CD4-positive, CD25-positive, alpha-beta regulatory T cell (primary cell): ENCODE results near the gene ERCC1. TPM values are rescaled to one million over a fixed set of nuclear protein-coding genes. Genes with fewer than 3 reads are reported as not detected.

Experiments
- ATAC-seq, 2 donors: fragments of 150-1000 bp; cut with Tn5 transposase; one replicate each; pipeline ENCODE4 v1.10.0; 2021; ENCODE audit warnings: low read depth in 2 of 2, moderate number of reproducible peaks in 2 of 2, moderate library complexity in 1 of 2
- DNase-seq, 3 donors: peaks; one replicate each; pipeline versions ENCODE4 v3.0.0 to v3.0.0-alpha.2; 2012 to 2022; ENCODE audit warnings: mixed read lengths in 1 of 3
- H3K27ac ChIP-seq: one replicate; pipeline ENCODE4 v1.7.0; 2013; ENCODE audit warnings: mild to moderate bottlenecking, low read length; ENCODE audit not compliant: insufficient read depth, poor library complexity, severe bottlenecking
- H3K27me3 ChIP-seq: one replicate; pipeline ENCODE4 v1.7.0; 2013; ENCODE audit warnings: low read length; ENCODE audit not compliant: control insufficient read depth, insufficient read depth
- H3K36me3 ChIP-seq: one replicate; pipeline ENCODE4 v1.7.0; 2013; ENCODE audit warnings: mild to moderate bottlenecking, low read length, moderate library complexity; ENCODE audit not compliant: control insufficient read depth, insufficient read depth
- H3K4me1 ChIP-seq: 2 replicates; pipeline ENCODE4 v1.7.0; 2013; ENCODE audit warnings: mild to moderate bottlenecking, low read length; ENCODE audit not compliant: insufficient read depth, control insufficient read depth, poor library complexity, severe bottlenecking
- H3K4me3 ChIP-seq: one replicate; pipeline ENCODE4 v1.7.0; 2013; ENCODE audit warnings: low read depth, mild to moderate bottlenecking, low read length, moderate library complexity
- H3K9me3 ChIP-seq, 2 experiments: 1 replicate in 1 of 2; 2 replicates in 1 of 2; pipeline ENCODE4 v1.7.0; 2013; ENCODE audit warnings: low read length in 2 of 2, mild to moderate bottlenecking in 1 of 2, moderate library complexity in 1 of 2; ENCODE audit not compliant: control insufficient read depth in 2 of 2
- H3K27ac Mint-ChIP-seq, 3 donors: one replicate each; pipeline ENCODE4 v1.8.0; 2020 to 2022; ENCODE audit warnings: mild to moderate bottlenecking in 3 of 3, mixed read lengths in 3 of 3, moderate library complexity in 2 of 3
- H3K27me3 Mint-ChIP-seq: one replicate; pipeline ENCODE4 v1.8.0; 2022; ENCODE audit warnings: mild to moderate bottlenecking, mixed read lengths
- H3K36me3 Mint-ChIP-seq: one replicate; pipeline ENCODE4 v1.8.0; 2020; ENCODE audit warnings: mixed read lengths
- H3K4me1 Mint-ChIP-seq, 4 donors: one replicate each; pipeline ENCODE4 v1.8.0; 2020 to 2022; ENCODE audit warnings: mixed read lengths in 4 of 4, mild to moderate bottlenecking in 1 of 4
- H3K4me3 Mint-ChIP-seq, 4 donors: one replicate each; pipeline ENCODE4 v1.8.0; 2020 to 2022; ENCODE audit warnings: mild to moderate bottlenecking in 4 of 4, mixed read lengths in 4 of 4, moderate library complexity in 3 of 4
- H3K9me3 Mint-ChIP-seq, 7 donors: one replicate each; pipeline ENCODE4 v1.8.0; 2020 to 2022; ENCODE audit warnings: mixed read lengths in 7 of 7, mild to moderate bottlenecking in 3 of 7, moderate library complexity in 2 of 7
- polyA plus RNA-seq, 4 donors: library from polyadenylated mRNA; unstranded; fragments of 300-500 nt; fragmentation: Illumina TruSeq; gene quantifications; one replicate each; pipeline ENCODE4 v1.2.3, GENCODE V29; 2021
- total RNA-seq: library from RNA; stranded (reverse); gene quantifications from one replicate; pipeline ENCODE4 v1.2.3, GENCODE V29; 2022

ERCC1 gene
- total and polyA plus RNA-seq, 5 donors from 2014 or later, result 25.9 to 30.5 (median 26.7) TPM

DNA sequence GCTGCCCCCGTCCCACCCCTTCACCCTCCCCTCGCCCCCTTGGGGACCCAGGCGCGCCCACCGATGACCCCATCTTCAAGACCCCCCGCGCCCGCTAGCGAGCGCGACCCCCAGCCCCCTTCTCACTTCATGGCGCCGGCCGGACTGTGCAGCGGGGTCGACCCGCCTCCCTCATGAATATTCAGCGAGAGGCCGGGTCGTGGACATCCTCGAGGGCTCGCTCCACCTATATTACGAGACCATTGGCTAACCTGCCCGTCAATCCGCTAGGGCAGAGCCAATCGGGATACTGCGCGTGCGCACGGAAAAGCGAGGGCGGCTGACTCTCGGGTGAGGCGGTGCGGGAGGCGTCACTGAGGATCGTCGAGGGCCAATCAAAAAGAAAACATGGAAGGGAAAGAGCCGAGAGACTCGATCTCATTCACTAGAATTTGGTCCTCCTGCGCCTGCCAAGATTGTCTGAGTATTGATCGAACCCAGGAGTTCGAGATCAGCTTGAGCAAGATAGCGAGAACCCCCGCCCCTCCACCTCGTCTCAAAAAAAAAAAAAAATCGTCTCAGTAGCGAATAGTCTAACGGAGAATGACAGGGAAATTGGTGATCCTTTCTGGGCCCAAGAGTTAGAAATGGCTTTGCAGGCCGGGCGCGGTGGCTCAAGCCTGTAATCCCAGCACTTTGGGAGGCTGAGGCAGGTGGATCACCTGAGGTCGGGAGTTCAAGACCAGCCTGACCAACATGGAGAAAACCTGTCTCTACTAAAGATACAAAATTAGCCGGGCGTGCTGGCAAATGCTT, 53.1 kb downstream of the ERCC1 start, which contains the start of gene ERCC2:
TSS of gene ERCC2 (minus strand) at position 164 of the 795 bp plus-strand sequence. CDS start at position 131, 33 bp downstream.
- Histone ChIP-seq H3K9me3 (no peaks in the 10 kb centered on the region), H3K4me3 (peak within 1 kb of the TSS; percentile 84), H3K36me3 (no peaks in the 10 kb centered on the region), H3K27ac (peak within 1 kb of the TSS; percentile 71), H3K27me3 (no peaks in the 10 kb centered on the region), H3K4me1 (peaks cover 6% of the 10 kb centered on the region)
- peak within 1 kb of the TSS; percentile 86 to 98 (median 96) for H3K4me3 Mint-ChIP-seq
- peak; percentile 99 to 100 (median 99) for DNase-seq
- peaks cover 4 to 27% (median 12%) of the 10 kb centered on the region in 4 donors for H3K4me1 Mint-ChIP-seq
- H3K27me3 Mint-ChIP-seq, result no peaks in the 10 kb centered on the region
- no peaks in the 10 kb centered on the region for H3K36me3 Mint-ChIP-seq
- H3K27ac Mint-ChIP-seq, result peak within 1 kb of the TSS; percentile 92 to 99 (median 97)
- H3K9me3 Mint-ChIP-seq, result no peaks in the 10 kb centered on the region
- ATAC-seq, result peak; percentile 97 to 99

DNA sequence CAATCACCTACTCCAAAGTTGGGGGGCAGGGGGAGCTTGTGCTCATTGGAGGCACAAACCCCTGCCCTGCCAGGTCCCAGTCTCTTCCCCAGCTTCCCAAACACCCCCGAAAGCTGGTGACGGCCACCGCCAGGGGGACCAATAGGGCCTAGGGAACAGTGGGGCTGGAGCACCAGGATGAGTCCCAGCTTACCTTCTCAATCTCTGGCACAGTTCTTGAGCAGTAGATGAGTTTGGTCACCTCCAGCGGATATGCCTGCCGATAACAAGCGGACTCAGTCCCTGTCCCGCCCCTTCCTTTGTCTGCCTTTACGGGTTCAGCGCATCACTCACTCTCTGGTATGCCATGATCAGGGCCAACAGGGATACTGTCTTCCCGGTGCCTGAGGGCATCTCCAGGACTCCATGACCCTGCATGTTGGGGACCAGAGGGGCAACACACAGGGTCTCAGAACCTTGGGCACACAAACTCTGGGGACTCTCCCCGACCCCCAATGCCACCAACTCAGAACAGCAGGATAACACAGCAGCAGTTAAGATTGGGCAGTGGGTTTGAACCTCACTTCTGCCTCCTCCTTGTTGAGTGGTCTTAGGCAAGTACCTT, 54.9 kb downstream of the ERCC1 start:
- Mint-ChIP-seq H3K9me3 (no peaks in the 10 kb centered on the region), H3K36me3 (no peaks in the 10 kb centered on the region), H3K27ac (peak overlapping the region in 1 of 3 donors; percentile 81), H3K4me1 (peaks cover 4 to 27% (median 12%) of the 10 kb centered on the region in 4 donors), H3K4me3 (peak overlapping the region; percentile 13 to 86 (median 76)), H3K27me3 (no peaks in the 10 kb centered on the region)
- ATAC-seq (no peak), DNase-seq (no peak)
- H3K27me3 ChIP-seq, result no peaks in the 10 kb centered on the region
- H3K9me3 ChIP-seq, result no peaks in the 10 kb centered on the region
- no peak overlapping the region for H3K27ac ChIP-seq
- H3K4me1 ChIP-seq, result peaks cover 6% of the 10 kb centered on the region
- H3K36me3 ChIP-seq, result no peaks in the 10 kb centered on the region
- no peak overlapping the region for H3K4me3 ChIP-seq

DNA sequence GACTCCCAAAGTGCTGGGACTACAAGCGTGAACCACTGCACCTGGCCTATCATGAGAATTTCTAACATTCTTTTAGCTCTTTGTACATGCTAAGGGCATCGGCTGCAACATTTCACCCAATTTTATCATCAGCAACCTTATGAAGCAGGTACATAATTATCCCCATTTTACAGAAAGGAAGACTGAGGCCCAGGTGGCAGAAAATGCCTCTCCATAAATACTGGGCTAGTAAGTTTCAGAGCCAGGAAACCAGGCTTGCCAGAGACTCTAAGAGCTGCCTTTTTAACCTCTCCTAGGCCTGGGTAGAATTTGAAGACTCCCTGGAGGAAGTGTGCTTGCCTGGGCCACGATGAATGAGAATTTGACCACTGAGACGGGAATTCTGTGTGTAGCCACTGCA, 55.6 kb downstream of the ERCC1 start:
- Mint-ChIP-seq H3K36me3 (no peaks in the 10 kb centered on the region), H3K9me3 (no peaks in the 10 kb centered on the region), H3K27ac (no peak overlapping the region), H3K4me3 (peak overlapping the region; percentile 4 to 86 (median 54)), H3K4me1 (peaks cover 4 to 27% (median 12%) of the 10 kb centered on the region in 4 donors), H3K27me3 (no peaks in the 10 kb centered on the region)
- peaks cover 6% of the 10 kb centered on the region for H3K4me1 ChIP-seq
- ATAC-seq, result no peak
- no peak overlapping the region for H3K4me3 ChIP-seq
- no peak overlapping the region for H3K27ac ChIP-seq
- H3K9me3 ChIP-seq, result no peaks in the 10 kb centered on the region
- H3K36me3 ChIP-seq, result no peaks in the 10 kb centered on the region
- H3K27me3 ChIP-seq, result no peaks in the 10 kb centered on the region
- DNase-seq, result no peak

DNA sequence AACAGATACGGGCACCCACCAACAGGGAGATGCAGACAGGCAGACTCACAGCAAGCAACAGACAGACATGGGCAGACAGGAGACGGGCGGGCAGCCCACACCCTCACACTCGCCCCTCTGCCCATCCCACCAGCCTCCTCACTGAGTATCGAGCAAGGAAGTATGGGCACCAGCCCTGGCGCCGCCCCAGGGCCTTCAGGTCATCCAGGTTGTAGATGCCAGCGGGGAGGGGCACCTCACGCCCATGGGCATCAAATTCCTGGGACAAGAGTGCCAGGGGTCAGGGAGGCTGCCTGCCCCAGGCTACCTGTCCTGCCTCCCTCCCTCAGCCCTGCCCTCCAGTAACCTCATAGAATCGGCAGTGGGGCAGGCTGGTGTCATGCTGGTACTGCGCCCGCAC, 59.0 kb downstream of the ERCC1 start:
- peaks cover 5% of the 10 kb centered on the region for H3K36me3 Mint-ChIP-seq
- ATAC-seq (no peak), DNase-seq (no peak)
- H3K9me3 Mint-ChIP-seq, result no peaks in the 10 kb centered on the region
- peaks cover 0 to 20% (median 6%) of the 10 kb centered on the region in 4 donors for H3K4me1 Mint-ChIP-seq
- no peaks in the 10 kb centered on the region for H3K9me3 ChIP-seq
- H3K36me3 ChIP-seq, result peaks cover 7% of the 10 kb centered on the region
- no peak overlapping the region for H3K4me3 ChIP-seq
- H3K27me3 Mint-ChIP-seq, result no peaks in the 10 kb centered on the region
- no peak overlapping the region for H3K27ac ChIP-seq
- no peak overlapping the region for H3K27ac Mint-ChIP-seq
- H3K4me1 ChIP-seq, result peaks cover 2% of the 10 kb centered on the region
- H3K27me3 ChIP-seq, result no peaks in the 10 kb centered on the region
- H3K4me3 Mint-ChIP-seq, result peak overlapping the region in 1 of 4 donors; percentile 21

DNA sequence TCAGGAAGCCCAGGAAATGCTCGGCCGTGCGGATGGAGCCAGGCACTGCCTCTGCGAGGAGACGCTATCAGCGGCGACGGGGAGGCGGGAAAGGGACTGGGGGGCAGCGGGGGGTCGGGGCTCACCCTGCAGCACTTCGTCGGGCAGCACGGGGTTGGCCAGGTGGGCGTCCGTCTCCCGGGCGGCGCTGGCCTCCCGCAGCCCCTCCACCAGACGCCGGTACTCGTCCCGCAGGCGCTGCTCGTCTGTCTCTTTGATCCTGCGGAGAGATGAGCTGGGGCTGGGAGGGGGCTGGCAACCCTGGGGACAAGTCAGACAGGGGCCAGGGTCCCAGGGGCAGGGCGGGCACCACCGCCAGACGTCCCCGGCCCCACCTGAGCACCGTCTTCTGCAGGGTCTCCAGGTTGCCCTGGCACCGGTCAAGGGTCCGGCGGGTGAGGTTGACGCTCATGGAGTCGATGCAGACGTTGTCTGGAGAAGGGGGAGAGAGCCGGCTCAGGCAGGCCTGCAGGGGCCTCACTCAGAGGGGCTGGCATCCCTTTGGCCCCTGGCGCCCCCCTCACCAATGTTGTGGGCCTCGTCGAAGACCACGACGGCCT, 59.8 kb downstream of the ERCC1 start:
- H3K4me3 Mint-ChIP-seq, result no peak overlapping the region
- Histone ChIP-seq H3K4me3 (no peak overlapping the region), H3K27me3 (no peaks in the 10 kb centered on the region), H3K4me1 (no peaks in the 10 kb centered on the region), H3K36me3 (peaks cover 9% of the 10 kb centered on the region), H3K27ac (no peak overlapping the region), H3K9me3 (no peaks in the 10 kb centered on the region)
- no peak for DNase-seq
- no peaks in the 10 kb centered on the region for H3K9me3 Mint-ChIP-seq
- H3K27ac Mint-ChIP-seq, result no peak overlapping the region
- H3K36me3 Mint-ChIP-seq, result peaks cover 5% of the 10 kb centered on the region
- ATAC-seq, result no peak
- H3K27me3 Mint-ChIP-seq, result no peaks in the 10 kb centered on the region
- peaks cover 0 to 14% (median 5%) of the 10 kb centered on the region in 4 donors for H3K4me1 Mint-ChIP-seq

DNA sequence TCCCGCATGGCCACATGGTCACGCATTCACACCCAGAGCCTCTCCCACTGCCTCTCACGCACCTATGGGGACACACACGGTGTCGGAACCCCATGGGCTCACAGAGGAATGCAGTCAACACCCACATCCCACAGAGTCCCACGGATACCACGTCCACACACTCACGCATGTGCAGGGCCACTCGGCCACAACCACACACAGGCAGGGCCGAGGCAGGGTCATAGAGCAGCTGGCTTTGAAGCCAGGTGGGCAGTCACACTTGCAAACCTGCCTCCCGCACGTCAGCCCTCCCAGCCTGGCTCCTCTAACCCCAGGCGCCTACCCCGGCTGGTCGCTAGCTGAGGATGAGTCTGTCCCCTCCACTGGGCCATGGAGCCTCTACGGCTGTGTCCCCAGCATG, 61.4 kb downstream of the ERCC1 start:
- Histone ChIP-seq H3K9me3 (no peaks in the 10 kb centered on the region), H3K27ac (no peak overlapping the region), H3K4me1 (no peaks in the 10 kb centered on the region), H3K4me3 (no peak overlapping the region), H3K36me3 (peaks cover 9% of the 10 kb centered on the region), H3K27me3 (no peaks in the 10 kb centered on the region)
- DNase-seq, result no peak
- Mint-ChIP-seq H3K4me3 (no peak overlapping the region), H3K4me1 (peaks cover 0 to 3% (median 0%) of the 10 kb centered on the region in 4 donors), H3K27ac (no peak overlapping the region), H3K36me3 (peaks cover 12% of the 10 kb centered on the region), H3K27me3 (no peaks in the 10 kb centered on the region), H3K9me3 (no peaks in the 10 kb centered on the region)
- no peak for ATAC-seq

DNA sequence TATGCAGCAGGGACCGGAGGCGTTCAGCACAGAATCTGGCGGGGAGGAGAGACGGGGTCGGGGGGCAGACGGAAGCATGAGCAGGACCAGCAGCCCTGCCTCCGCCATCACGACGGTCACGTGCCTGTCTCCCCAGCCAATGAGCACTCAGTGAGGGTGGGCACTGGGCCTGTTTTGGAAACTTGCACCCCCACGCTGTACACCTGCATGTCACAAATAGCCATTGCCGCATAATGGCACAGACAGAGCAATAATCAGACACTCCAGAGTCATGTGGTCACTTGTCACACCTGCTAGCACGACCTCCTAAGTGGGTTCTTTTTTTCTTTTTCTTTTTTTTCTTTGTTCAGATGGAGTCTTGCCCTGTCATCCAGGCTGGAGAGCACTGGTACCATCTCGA, 62.1 kb downstream of the ERCC1 start:
- peaks cover 15% of the 10 kb centered on the region for H3K36me3 Mint-ChIP-seq
- no peak overlapping the region for H3K27ac Mint-ChIP-seq
- Histone ChIP-seq H3K4me3 (no peak overlapping the region), H3K27ac (no peak overlapping the region), H3K36me3 (peaks cover 9% of the 10 kb centered on the region), H3K9me3 (no peaks in the 10 kb centered on the region), H3K27me3 (no peaks in the 10 kb centered on the region), H3K4me1 (no peaks in the 10 kb centered on the region)
- H3K9me3 Mint-ChIP-seq, result no peaks in the 10 kb centered on the region
- no peak for ATAC-seq
- no peak for DNase-seq
- no peak overlapping the region for H3K4me3 Mint-ChIP-seq
- H3K4me1 Mint-ChIP-seq, result peaks cover 0 to 3% (median 0%) of the 10 kb centered on the region in 4 donors
- no peaks in the 10 kb centered on the region for H3K27me3 Mint-ChIP-seq
